HCT116 (cell line): ENCODE data around the gene CCDC154.

Experiments
- CEBPB ChIP-seq: IDR thresholded peaks from 2 replicates; pipeline ENCODE4 v1.6.1; 2012; ENCODE audit warnings: low read depth
- CTCF ChIP-seq, 3 experiments: fragments of 200-600 bp in 1 of 3; sonication (generic) in 1 of 3; IDR thresholded peaks in 2 of 3; conservative IDR thresholded peaks in 1 of 3; 2 replicates each; pipeline ENCODE4 v1.5.1; 2012 to 2017; ENCODE audit warnings: low read depth in 2 of 3, low read length in 2 of 3, antibody characterized with exemption in 1 of 3, borderline replicate concordance in 1 of 3, control low read depth in 1 of 3, mild to moderate bottlenecking in 1 of 3, mixed read lengths in 1 of 3, mixed run types in 1 of 3, moderate library complexity in 1 of 3; ENCODE audit not compliant: insufficient read depth in 1 of 3
- EZH2phosphoT487 ChIP-seq: fragments of 200-600 bp; IDR thresholded peaks from 2 replicates; pipeline ENCODE4 v1.6.1; 2018; ENCODE audit warnings: antibody characterized with exemption, borderline replicate concordance
- MAX ChIP-seq: IDR thresholded peaks from 2 replicates; pipeline ENCODE4 v1.6.1; 2012
- POLR2AphosphoS5 ChIP-seq: IDR thresholded peaks from 2 replicates; pipeline ENCODE4 v1.6.1; 2011; ENCODE audit warnings: mild to moderate bottlenecking, low read depth, low read length, moderate library complexity
- RAD21 ChIP-seq: IDR thresholded peaks from 2 replicates; pipeline ENCODE4 v1.6.1; 2012; ENCODE audit warnings: low read depth, mild to moderate bottlenecking
- SRF ChIP-seq: IDR thresholded peaks from 2 replicates; pipeline ENCODE4 v1.6.1; 2012; ENCODE audit warnings: low read depth
- TF ChIP-seq, protein P1 (sequence below): IDR thresholded peaks from 2 replicates; pipeline ENCODE4 v1.6.1; 2011; ENCODE audit warnings: mild to moderate bottlenecking, low read length, moderate library complexity; ENCODE audit not compliant: insufficient replicate concordance; ENCODE audit errors: extremely low read depth

GRCh38 chr16:1471569-1472194 is 27.3 kb upstream of the CCDC154 start:
- TF ChIP-seq EZH2phosphoT487 (no peak), SRF (no peak), CTCF (IDR thresholded peaks at IDR 0.05 in 2 of 3, conservative IDR thresholded peaks at IDR 0.05 in 1 of 3; ENCODE audit: borderline replicate concordance in 1 of 3, insufficient read depth in 1 of 3, low read depth in 2 of 3, low read length in 2 of 3) (no peak), CEBPB (no peak), RAD21 (no peak), POLR2AphosphoS5 (no peak), MAX (no peak)
- TF ChIP-seq, protein P1, sequence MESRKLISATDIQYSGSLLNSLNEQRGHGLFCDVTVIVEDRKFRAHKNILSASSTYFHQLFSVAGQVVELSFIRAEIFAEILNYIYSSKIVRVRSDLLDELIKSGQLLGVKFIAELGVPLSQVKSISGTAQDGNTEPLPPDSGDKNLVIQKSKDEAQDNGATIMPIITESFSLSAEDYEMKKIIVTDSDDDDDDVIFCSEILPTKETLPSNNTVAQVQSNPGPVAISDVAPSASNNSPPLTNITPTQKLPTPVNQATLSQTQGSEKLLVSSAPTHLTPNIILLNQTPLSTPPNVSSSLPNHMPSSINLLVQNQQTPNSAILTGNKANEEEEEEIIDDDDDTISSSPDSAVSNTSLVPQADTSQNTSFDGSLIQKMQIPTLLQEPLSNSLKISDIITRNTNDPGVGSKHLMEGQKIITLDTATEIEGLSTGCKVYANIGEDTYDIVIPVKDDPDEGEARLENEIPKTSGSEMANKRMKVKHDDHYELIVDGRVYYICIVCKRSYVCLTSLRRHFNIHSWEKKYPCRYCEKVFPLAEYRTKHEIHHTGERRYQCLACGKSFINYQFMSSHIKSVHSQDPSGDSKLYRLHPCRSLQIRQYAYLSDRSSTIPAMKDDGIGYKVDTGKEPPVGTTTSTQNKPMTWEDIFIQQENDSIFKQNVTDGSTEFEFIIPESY = no peak
